H1 (cell line): Measurements from ENCODE around the gene CAVIN2. TPM values are rescaled to one million over a fixed set of nuclear protein-coding genes. Genes with fewer than 3 reads are reported as not detected.

Experiments
- EZH2 ChIP-seq: fragments of 200-600 bp; sonication (generic); IDR thresholded peaks from 2 replicates; pipeline ENCODE4 v1.7.1; 2012; ENCODE audit warnings: low read depth, mild to moderate bottlenecking, moderate library complexity, low read length, inconsistent platforms; ENCODE audit not compliant: severe bottlenecking
- JUN ChIP-seq: IDR thresholded peaks from 2 replicates; pipeline ENCODE4 v1.6.1; 2011; ENCODE audit warnings: low read depth, mild to moderate bottlenecking, improper control_type of control experiment, low read length
- polyA plus RNA-seq, 7 experiments: library from polyadenylated mRNA; depleted of rRNA in 3 of 7; stranded (reverse) in 5 of 7; unstranded in 2 of 7; fragments of >200 nt in 5 of 7; fragments of 200-250 nt in 2 of 7; gene quantifications; 1 replicate in 5 of 7; 2 replicates in 1 of 7; 4 replicates in 1 of 7; pipeline versions ENCODE4 v1.2.1 to v1.2.3, GENCODE V29; 2011 to 2013; ENCODE audit warnings: missing spikeins in 2 of 7, mixed read lengths in 2 of 7
- total RNA-seq: library from RNA; stranded (reverse); fragmentation: NEBNext Ultra II Directional; extraction: Animal tissue kit (Norgen Biotek cat#: 25700); gene quantifications from 2 replicates; pipeline ENCODE4 v1.2.1, GENCODE V29; 2021
- TF ChIP-seq, protein P1 (sequence below): fragments of 300-600 bp; sonication (generic); IDR thresholded peaks from 2 replicates; pipeline ENCODE4 v1.7.1; 2012; ENCODE audit warnings: low read length, moderate library complexity, mild to moderate bottlenecking, inconsistent platforms; ENCODE audit not compliant: insufficient replicate concordance

The CAVIN2 gene
- total and polyA plus RNA-seq, 2 of the 8 experiments (the other 6 are each of a cell fraction or from before 2014, with no cell fraction given): 0.03 TPM; not detected in 1

DNA sequence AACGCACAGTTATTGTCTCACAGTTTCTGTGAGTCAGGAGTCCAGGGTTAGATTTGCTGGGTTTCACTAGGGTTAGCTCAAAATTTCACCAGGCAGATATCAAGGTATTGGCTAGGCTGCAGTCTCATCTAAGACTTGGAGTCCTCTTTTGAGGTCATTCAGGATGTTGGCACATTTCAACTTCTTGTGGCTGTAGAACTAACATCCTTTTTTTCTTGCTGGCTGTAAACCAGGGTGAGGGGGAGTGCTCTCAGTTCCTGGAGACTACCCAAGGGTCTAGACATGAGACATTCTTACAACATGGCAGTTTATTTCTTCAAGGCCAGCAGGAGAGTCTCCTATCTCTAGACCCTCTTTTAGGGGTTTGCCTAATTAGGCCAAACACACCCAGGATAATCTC, 12.8 kb upstream of the CAVIN2 start (continued):
- TF ChIP-seq, protein P1, sequence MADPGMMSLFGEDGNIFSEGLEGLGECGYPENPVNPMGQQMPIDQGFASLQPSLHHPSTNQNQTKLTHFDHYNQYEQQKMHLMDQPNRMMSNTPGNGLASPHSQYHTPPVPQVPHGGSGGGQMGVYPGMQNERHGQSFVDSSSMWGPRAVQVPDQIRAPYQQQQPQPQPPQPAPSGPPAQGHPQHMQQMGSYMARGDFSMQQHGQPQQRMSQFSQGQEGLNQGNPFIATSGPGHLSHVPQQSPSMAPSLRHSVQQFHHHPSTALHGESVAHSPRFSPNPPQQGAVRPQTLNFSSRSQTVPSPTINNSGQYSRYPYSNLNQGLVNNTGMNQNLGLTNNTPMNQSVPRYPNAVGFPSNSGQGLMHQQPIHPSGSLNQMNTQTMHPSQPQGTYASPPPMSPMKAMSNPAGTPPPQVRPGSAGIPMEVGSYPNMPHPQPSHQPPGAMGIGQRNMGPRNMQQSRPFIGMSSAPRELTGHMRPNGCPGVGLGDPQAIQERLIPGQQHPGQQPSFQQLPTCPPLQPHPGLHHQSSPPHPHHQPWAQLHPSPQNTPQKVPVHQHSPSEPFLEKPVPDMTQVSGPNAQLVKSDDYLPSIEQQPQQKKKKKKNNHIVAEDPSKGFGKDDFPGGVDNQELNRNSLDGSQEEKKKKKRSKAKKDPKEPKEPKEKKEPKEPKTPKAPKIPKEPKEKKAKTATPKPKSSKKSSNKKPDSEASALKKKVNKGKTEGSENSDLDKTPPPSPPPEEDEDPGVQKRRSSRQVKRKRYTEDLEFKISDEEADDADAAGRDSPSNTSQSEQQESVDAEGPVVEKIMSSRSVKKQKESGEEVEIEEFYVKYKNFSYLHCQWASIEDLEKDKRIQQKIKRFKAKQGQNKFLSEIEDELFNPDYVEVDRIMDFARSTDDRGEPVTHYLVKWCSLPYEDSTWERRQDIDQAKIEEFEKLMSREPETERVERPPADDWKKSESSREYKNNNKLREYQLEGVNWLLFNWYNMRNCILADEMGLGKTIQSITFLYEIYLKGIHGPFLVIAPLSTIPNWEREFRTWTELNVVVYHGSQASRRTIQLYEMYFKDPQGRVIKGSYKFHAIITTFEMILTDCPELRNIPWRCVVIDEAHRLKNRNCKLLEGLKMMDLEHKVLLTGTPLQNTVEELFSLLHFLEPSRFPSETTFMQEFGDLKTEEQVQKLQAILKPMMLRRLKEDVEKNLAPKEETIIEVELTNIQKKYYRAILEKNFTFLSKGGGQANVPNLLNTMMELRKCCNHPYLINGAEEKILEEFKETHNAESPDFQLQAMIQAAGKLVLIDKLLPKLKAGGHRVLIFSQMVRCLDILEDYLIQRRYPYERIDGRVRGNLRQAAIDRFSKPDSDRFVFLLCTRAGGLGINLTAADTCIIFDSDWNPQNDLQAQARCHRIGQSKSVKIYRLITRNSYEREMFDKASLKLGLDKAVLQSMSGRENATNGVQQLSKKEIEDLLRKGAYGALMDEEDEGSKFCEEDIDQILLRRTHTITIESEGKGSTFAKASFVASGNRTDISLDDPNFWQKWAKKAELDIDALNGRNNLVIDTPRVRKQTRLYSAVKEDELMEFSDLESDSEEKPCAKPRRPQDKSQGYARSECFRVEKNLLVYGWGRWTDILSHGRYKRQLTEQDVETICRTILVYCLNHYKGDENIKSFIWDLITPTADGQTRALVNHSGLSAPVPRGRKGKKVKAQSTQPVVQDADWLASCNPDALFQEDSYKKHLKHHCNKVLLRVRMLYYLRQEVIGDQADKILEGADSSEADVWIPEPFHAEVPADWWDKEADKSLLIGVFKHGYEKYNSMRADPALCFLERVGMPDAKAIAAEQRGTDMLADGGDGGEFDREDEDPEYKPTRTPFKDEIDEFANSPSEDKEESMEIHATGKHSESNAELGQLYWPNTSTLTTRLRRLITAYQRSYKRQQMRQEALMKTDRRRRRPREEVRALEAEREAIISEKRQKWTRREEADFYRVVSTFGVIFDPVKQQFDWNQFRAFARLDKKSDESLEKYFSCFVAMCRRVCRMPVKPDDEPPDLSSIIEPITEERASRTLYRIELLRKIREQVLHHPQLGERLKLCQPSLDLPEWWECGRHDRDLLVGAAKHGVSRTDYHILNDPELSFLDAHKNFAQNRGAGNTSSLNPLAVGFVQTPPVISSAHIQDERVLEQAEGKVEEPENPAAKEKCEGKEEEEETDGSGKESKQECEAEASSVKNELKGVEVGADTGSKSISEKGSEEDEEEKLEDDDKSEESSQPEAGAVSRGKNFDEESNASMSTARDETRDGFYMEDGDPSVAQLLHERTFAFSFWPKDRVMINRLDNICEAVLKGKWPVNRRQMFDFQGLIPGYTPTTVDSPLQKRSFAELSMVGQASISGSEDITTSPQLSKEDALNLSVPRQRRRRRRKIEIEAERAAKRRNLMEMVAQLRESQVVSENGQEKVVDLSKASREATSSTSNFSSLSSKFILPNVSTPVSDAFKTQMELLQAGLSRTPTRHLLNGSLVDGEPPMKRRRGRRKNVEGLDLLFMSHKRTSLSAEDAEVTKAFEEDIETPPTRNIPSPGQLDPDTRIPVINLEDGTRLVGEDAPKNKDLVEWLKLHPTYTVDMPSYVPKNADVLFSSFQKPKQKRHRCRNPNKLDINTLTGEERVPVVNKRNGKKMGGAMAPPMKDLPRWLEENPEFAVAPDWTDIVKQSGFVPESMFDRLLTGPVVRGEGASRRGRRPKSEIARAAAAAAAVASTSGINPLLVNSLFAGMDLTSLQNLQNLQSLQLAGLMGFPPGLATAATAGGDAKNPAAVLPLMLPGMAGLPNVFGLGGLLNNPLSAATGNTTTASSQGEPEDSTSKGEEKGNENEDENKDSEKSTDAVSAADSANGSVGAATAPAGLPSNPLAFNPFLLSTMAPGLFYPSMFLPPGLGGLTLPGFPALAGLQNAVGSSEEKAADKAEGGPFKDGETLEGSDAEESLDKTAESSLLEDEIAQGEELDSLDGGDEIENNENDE: no peak
- TF ChIP-seq EZH2: no peak
- no peak for TF ChIP-seq JUN
